GM10248 (cell line): Measurements from ENCODE around the gene TMEM213.

Source experiments
- CTCF ChIA-PET: fragments of 300-600 bp; sonication (Branson Sonifier 250); formaldehyde crosslinking; extraction: SDS; loops from one replicate; lab custom pipeline; 2021; ENCODE audit warnings: antibody characterized with exemption; lab: Yijun Ruan, JAX
- POLR2A ChIA-PET: fragments of 350-650 bp; sonication (Branson Sonifier 250); formaldehyde crosslinking; extraction: SDS; loops from one replicate; lab custom pipeline; 2020; ENCODE audit warnings: antibody characterized with exemption; lab: Yijun Ruan, JAX
- DNase-seq: peaks from one replicate; pipeline ENCODE4 v3.0.0; 2012; ENCODE audit errors: extremely low spot score
- CTCF ChIP-seq: IDR thresholded peaks from 2 replicates; pipeline ENCODE4 v1.5.1; 2012; ENCODE audit warnings: mild to moderate bottlenecking, low read depth; ENCODE audit errors: extremely low read depth, missing control alignments, control extremely low read depth

The TMEM213 gene

GRCh38 chr7:138887085-138887710, 89.4 kb downstream of the TMEM213 start:
- DNase-seq: no peak
- ChIA-PET CTCF (interaction anchor here (0.7 to 6.8 kb wide), 44 partner anchors 10 to 1118 kb away, joined by 3 to 70 read pairs (median 4); no protein-coding TSS in a partner anchor), POLR2A (no interaction called here)
- no peak for TF ChIP-seq CTCF
